ENCODE data around the gene CFL2.
"Not testable (repeated sequence)": the region's sequence is repeated elsewhere in the genome, so short reads cannot be mapped to it uniquely, and the experiment has no call there.

Gene CFL2

DNA sequence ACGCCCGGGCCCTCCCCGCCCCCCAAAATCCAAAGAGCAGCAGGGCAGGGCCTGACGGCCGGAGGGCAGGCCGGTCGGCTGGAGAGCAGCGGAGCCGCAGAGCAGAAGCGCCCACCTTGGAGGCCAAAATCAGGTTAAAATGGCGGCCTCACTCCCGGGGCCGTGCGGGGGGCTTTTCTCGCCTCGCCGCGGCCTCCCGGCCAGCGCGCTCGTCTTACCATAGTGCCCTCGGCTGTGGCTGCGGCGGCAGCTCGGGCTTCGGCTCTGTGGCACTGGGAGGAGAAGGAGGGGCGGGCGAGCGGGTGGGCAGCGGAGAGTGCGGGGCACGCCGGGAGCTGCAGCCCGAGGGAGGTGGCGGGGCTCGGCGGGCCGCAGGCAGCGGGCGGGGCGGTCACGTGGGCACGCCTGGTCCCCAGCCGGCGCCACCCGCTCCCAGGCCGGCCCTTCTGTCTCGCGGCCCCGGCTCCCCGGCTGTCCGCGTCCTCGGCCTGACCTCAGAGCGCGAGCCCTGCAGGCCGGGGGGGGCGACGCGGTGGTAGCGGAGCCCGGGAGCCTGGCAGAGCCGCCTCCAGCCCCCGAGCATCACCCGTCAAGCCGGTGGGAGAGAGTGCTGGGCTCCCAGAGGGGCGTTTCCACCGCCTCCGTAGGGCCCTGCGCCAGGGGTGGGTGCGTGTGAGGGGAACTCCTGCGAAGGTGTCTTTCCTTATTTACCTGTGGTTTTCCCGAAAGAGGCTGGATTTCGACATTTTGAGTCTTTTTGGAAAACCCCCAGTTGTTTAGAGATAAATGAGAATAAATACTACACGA, at the start of gene CFL2:
Gene CFL2, minus strand, starts transcription at position 274 of the 807 bp plus-strand sequence. Its CDS starts 53 bp downstream, at position 221.
- peak; percentile 93 for DNase-seq

DNA sequence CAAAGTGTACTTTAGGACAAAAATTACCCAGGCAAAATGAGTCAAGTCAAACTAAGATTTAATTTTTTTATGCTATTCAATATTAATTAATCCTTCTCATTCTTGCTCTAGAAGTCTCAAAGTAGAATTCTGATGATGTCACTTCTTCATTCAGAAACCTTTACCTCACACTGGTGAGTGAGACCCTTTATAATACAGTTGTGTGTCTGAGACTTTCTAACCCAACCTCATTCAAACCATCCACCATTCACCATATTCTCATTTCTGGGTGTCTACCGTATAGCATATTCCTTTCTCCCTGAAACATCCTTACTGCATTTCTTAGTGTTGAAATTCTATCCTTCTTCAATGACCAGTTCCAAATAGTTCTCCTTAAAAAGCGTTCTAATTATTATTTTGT, 40.8 kb upstream of the CFL2 start:
- DNase-seq = no peak

DNA sequence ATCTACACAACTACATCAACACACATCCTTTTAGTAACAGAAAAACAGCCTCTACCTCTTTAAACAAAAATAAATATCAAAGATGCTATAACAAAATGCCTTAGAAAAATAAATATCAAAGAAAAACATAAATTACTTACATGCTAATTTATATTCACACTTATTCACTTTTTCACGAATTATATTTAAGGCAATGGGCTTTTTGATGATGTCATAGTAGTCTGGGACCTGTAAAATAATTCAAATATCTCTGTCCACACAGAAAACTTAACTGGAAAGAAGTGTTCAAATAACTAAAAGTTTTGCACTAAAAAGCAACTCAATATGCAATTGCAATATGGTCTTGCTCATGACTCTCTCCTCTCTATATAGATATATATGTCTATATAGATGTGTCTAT, 40.3 kb upstream of the CFL2 start:
- no peak for DNase-seq

GRCh38 chr14:34750670-34751069, 36.3 kb upstream of the CFL2 start:
- DNase-seq = no peak

DNA sequence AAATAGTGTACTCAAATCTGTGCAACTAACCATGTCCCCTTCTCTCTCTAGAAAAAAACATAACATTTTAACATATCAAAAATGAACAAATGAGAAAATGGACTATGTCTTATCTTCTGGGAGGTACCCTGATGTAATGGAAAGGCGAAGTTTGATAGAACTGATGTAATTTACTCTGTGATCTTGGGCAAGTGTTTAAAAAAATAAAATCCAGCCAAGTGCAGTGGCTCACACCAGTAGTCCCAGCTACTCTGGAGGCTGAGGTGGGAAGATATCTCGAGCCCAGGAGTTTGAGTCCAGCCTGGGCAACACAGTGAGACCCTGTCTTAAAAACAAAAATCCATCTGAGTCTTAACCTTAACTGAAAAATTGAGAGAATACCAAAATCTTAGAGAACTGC, 35.8 kb upstream of the CFL2 start:
- no peak for DNase-seq

DNA sequence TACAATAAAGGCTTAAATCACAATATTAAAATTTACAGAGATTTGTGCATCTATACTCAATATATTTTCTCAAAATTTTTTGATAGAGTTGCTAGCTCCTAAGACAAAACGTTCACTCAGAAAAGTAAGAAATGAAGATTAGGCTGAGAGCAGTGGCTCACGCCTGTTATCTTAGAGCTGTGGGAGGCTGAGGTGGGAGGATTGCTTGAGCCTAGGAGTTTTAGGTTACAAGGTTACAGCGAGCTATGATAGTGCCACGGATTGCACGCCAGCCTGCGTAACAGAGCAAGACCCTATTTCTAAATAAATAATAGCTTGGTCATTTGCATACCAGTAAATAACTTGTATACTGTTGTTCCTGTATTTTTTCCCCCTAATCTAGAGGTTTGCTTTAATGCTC, 35.0 kb upstream of the CFL2 start:
- no peak for DNase-seq

DNA sequence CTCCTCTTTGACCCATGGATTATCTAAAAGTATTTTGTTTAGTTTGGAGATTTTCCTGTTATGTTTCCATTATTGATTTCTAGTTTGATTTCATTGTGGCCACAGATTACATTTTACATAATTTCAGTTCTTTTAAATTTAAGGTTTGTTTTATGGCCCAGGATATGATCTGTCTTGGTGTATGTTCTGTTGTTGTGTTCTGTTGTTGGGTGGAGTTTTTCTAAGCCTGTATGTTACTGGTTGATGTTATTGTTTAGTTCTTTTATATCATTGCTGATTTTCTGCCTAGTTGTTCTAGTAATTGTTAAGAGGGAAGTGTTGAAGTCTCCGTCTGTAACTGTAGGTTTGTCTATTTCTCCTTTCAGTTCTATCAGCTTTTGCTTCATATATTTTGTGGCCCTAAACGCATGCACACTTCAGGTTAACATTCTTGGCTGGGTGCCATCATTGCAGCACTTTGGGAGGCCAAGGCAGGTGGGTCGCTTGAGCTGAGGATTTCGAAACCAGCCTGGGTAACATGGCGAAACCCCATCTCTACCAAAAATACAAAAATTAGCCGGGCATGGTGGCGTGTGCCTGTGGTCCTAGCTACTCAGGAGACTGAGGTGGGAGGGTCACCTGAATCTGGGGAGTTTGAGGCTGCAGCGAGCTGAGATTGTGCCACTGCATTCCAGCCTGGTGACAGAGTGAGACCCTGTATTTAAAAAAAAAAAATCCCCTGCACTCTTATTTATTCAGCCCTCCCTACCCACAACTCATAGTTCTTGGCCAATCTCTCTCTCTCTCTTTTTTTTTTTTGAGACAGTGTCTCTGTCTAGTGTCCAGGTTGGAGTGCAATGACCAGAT, 28.1 kb upstream of the CFL2 start:
- no peak for DNase-seq

DNA sequence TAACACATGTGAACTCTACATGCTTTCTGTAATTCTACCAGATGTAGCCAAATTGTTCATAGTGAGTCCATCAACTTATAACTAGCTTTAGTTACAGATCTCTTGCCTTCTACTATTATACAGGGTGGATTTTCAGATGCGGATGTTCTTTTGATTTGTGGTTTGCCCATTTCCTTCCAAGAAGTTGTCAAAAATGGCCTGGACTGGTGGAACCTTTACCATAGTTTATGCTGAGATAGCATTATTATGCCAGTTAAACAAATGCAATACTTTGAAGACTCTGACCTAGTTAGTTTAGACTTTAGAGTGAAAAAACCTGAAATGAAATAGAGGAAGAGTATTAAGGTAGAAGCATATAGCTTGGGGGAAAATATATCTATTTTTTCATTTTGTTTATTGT, 27.4 kb upstream of the CFL2 start:
- no peak for DNase-seq

- DNase-seq = not testable (repeated sequence)
These were observed 25.7 kb upstream of the CFL2 start for GRCh38 chr14:34740139-34740538.

- DNase-seq = not testable (repeated sequence)
These were observed 22.7 kb upstream of the CFL2 start for GRCh38 chr14:34737079-34737478.

GRCh38 chr14:34733245-34733644, 18.9 kb upstream of the CFL2 start:
- no peak for DNase-seq

- no peak for DNase-seq
These were observed 18.4 kb upstream of the CFL2 start for GRCh38 chr14:34732802-34733201.

- no peak for DNase-seq
These were observed 9.5 kb upstream of the CFL2 start for GRCh38 chr14:34723867-34724266.

GRCh38 chr14:34722723-34723545, 8.5 kb upstream of the CFL2 start:
- peak; percentile 74 for DNase-seq

- no peak for DNase-seq
These were observed 6.7 kb upstream of the CFL2 start for GRCh38 chr14:34721129-34721528.

DNA sequence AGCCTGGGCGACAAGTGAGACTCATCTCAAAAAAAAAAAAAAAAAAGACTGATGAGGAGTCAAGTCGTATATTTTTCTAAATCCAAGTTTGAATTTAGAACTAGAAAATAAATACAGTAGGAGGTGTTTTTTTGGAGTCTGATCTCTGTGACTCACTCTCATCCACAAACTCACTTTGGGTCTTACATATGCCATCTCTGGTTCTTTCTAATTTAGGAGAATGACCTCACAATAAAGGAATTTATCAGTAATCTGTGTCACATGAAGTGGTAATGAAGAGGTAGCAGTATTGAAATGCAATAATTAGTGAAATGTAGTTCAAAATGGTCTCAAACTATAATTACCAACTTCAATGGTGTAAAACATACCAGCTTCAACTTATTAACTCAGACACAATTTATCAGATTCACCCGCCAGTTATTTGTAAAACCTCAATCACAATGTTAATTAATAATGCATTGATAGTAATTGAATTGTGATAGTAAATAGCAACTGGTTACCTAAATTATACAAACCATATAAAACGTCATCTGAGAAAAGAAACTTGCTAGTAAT, 4.4 kb upstream of the CFL2 start:
- DNase-seq = no peak

DNA sequence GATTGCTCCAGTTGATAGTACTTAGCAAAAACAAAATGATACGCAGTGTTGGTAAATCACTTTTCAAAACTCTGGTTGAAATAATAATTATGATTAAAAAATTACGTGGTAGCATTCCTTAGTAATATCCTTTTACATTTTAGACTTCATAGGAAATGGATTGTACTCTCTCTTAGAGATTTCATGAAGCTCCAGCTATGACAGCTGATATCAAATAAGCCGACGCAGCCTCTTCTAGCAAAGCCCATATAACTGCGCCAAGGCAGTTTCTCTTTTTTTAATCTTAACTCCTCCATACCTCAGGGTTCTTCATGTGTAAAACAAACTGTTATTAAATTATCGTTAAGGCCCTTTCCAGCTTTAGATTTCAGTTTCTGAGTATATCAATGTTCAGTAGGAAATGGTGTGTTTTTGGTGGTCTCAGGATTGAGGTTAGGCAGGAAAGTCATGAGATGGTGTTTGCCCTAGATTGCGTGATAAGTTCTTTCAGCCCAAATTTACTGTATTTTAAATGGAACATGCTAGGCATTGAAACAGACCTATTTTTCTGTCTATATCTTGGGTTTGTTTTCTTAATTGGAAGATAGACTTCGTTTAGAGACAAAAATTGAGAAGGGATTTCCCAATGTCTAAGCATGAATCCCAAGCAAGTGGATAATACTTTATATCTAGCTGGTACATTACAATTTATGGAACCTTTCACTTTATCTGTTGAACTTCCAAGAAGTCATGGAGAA, 902 bp upstream of the CFL2 start:
- DNase-seq = no peak

DNA sequence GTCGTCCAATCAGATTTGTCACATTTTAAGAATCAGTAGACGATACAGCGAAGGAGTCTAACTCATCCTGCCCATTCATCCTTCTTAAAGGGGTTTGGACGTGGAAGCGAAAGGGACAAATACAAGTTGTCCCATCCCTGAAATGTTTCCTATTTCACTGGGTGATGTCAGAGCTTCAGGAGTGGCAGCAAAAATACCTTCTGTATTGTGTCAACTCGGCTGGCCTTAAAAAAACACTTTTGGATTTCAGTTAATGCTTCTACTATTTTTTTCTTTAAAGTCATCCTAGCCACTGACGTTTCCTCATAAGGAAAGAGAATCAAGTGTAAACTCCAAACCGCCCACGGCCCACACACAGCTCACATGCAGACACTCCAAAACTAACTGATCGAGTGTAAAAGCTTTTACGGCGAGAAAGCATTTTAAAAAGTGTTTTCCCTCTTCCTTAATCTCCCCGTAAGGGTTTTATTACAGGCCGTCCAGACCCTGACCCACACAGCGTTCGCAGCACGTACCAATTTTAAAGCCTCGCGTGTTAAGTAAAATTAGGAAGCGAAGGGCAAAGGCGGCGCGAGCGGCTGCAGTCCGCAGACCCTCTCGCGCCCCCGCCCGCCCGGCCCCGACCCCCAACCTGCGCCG, 593 bp downstream of the CFL2 start:
- peak; percentile 71 for DNase-seq

GRCh38 chr14:34713122-34713680, 1.2 kb downstream of the CFL2 start:
- no peak for DNase-seq

GRCh38 chr14:34711796-34712712, 2.3 kb downstream of the CFL2 start:
- no peak for DNase-seq
